GM18907 (cell line): ENCODE results near the gene CTCF.
"Not testable (repeated sequence)": the region's sequence is repeated elsewhere in the genome, so short reads cannot be mapped to it uniquely, and the experiment has no call there.

Source experiments
- ATAC-seq: cut with Tn5 transposase; IDR thresholded peaks from one replicate; pipeline ENCODE4 v1.9.1; 2021; ENCODE audit warnings: mild to moderate bottlenecking, moderate library complexity; ENCODE audit not compliant: unreplicated experiment

Gene CTCF, protein sequence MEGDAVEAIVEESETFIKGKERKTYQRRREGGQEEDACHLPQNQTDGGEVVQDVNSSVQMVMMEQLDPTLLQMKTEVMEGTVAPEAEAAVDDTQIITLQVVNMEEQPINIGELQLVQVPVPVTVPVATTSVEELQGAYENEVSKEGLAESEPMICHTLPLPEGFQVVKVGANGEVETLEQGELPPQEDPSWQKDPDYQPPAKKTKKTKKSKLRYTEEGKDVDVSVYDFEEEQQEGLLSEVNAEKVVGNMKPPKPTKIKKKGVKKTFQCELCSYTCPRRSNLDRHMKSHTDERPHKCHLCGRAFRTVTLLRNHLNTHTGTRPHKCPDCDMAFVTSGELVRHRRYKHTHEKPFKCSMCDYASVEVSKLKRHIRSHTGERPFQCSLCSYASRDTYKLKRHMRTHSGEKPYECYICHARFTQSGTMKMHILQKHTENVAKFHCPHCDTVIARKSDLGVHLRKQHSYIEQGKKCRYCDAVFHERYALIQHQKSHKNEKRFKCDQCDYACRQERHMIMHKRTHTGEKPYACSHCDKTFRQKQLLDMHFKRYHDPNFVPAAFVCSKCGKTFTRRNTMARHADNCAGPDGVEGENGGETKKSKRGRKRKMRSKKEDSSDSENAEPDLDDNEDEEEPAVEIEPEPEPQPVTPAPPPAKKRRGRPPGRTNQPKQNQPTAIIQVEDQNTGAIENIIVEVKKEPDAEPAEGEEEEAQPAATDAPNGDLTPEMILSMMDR

DNA sequence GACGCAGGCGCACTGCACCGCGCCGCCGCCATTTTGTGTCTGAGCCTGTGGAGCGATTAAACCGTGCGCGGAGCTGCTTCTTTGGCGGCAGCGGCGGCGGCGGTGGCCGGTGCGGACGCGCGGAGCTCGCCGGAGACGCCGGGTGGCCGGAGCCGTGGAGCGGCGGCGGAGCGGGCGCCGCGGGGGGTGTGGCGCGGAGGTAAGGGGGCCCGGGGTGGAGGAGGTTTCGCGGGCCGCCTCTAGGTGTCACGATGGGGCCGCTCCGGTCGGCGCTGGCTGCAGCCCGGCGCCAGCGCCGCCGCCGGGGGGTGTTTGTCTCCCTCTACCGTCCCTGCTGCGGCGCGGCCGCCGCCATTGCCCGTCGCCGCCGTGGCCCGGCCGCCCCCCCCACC is at the start of gene CTCF:
Gene CTCF, plus strand, starts transcription at position 1 of the 392 bp plus-strand sequence. CDS start 48,307 bp downstream, outside the sequence.
- peak; percentile 53 for ATAC-seq

DNA sequence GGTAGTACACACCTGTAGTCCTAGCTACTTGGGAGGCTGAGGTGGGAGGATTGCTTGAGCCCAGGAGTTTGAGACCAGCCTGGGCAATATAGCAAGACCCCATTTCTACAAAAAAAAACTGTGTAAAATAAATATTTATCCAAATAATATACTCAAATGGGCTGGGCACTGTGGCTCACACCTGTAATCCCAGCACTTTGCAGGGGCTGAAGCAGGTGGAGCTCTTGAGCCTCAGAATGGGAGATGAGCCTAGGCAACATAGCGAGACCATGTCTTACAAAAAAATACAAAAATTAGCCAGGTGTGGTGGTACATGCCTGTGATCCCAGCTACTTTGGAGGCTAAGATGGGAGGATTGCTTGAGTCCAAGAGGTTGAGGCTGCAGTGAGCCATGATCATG is 48.4 kb upstream of the CTCF start:
- not testable (repeated sequence) for ATAC-seq

GRCh38 chr16:67514382-67514828 is 47.9 kb upstream of the CTCF start:
- ATAC-seq, result peak; percentile 59

DNA sequence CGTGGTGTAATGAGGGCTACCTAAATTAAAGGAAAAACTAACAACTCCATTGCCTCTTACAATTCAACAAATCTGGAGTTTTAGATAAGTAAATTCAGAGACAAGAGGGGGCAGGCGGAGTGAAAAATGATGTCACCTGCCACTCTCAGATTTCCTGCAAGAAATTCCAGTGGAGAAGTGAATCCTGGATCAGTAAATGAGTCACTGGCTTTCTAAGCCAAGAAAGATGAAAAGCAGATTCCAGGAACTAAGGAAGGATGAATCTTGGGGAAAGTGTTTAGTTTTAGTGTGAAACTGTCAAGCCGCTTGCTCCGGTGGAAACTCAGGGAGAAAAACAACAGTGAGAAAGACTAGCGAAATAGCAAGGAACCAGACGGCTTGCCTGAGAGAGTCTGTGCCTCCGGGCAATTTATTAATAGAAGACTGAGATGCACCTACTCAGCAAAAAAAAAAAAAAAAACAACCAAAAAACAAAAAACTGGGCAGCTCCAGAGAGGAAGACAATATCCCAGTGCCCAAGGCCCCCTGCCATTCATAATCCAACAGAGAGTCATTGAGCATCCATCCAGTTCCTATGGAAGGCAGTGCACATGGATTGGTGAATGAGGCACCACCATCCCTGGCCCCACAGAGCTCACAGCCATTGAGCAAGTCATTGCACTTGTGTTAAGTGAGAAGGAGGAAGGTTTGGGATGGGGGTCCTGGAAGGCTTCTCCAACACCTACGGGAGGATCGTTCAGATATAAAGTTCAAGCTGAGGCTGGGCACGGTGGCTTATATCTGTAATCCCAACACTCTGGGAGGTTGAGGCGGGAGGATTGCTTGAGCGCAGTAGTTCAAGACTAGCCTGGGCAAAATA is 45.8 kb upstream of the CTCF start:
- ATAC-seq, result no peak

GRCh38 chr16:67517155-67517445 is 45.2 kb upstream of the CTCF start:
- ATAC-seq, result no peak

DNA sequence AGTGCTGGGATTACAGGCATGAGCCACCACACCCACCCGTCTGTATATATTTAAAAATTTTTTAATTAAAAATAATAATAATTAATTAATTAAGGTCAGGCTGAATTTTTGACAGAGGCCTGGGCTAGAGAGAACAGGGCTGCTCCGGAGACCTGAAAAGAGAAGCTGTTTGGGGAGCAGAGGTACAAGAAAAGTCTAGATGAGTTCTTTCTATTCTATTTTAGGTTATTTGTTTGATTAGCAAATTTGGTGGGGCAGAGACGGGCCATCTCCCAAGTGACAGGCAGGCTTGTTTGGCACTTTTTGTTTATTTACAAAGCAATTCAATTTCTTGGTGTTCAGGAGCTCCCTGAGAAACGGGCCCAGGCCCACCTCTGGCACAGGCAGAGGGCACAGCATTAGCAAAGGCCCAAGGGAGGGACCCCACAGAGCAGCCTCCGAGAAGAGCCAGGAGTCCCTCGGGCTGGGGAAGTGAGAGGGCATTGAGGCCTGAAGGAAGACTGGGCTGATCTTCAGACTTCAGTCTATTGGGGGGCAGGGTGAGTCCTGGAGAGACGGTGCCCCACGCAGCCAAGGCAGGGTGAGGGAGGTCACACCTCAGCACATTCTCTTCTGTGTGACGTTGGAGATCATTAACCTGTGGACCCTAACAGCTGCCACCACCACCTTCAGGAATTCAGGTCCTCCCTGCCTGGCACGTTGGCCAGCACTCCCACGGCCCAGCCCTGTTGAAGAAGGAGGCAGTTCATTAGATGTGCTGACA is 44.5 kb upstream of the CTCF start:
- peak; percentile 48 for ATAC-seq

- ATAC-seq, result no peak
These were observed 43.6 kb upstream of the CTCF start for GRCh38 chr16:67518676-67519075.

GRCh38 chr16:67519242-67519641 is 43.1 kb upstream of the CTCF start:
- ATAC-seq, result no peak

DNA sequence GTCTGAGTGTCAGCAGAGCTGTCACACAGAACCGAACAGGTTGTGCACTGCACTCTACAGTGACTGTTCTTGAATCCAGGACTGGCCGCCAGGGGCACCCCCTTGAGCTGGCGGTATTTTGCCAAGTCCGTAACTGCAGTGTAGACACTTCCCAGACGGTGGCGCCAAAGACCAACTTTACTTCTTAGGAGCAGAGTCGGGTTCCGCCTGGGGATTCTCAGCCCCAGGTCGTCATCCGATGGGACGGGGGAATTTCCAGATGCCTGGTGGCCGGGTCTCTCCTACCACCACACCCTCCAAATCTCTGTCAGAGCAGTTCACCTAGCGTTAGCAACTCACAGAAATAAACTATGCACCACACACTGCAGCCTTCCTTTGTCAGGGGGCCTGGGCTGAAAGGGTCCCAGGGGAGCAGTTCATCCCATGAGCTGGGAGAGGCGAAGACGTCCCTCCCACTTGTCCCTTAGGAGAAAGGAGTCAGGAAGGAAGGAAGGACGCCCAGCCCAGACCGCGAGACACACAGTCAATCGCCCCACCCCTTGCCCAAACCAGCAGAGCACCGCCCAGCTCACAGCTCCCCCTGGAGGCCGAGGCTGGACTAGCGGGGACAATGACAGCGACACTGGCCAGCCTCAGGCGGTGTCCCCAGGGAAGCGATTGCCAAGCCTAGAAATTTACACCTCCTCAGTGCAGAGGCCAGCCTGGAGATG is 41.1 kb upstream of the CTCF start:
- peak; percentile 73 for ATAC-seq

DNA sequence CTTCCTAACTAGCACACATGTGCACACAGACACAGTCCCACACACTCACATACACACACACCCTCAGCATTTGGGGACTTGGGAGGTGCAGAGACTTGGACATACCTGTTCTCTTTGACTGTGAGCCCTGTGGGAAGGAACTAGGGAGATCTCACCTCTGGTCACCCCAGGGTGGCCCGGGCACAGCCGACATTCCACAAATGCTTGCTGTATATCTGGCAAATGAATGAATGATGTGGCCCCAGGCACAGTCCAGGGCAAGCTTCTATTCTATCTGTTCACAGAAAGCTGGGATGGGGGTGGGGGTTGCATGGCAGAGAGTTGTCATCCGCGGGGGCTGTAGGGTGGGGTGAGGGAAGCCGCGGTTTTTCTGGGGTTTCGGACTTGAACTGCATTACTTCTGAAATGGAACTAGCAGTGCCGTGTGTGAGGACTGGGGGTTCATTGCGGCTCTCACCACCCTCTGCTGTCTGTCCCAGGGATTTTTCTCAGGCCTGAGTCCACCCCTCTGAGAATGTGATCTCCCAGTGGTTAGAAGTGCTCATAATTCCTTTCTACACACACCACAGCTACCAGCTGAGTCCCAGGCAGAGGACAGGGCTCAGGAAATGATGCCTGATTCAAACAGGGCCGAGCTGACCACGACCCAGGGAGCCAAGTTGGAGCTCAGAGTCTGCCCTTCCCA is 37.0 kb upstream of the CTCF start:
- no peak for ATAC-seq

DNA sequence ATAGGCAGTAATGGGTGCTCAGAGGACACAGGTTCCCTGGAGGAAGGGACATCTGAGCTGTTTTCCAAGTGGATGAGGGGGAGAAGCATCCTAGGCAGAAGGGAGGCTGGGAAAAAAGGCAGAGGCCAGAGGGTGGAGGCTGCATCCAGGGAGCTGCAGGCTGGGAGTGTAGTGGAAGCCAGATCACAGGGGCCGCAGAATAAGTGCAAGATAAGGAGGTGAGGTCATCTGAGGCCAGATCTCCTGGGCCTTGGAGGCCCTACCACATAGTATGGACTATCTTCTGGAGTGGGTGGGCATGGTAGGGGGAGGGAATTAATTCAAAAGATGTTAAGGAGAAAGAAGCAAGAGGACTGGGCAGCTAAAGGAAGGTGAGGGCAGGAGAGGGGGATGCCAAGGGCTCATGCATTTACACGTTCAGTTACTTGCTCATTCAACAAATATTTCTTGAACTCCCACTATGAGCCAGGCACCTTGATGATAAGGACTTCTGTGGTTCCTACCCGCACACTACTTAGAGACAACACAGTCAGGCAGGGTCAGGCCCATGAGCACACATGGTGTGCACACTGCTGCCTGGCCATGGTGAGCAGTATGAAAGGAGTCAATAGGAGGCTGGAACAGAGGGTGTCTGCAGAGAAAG is 36.1 kb upstream of the CTCF start:
- no peak for ATAC-seq

DNA sequence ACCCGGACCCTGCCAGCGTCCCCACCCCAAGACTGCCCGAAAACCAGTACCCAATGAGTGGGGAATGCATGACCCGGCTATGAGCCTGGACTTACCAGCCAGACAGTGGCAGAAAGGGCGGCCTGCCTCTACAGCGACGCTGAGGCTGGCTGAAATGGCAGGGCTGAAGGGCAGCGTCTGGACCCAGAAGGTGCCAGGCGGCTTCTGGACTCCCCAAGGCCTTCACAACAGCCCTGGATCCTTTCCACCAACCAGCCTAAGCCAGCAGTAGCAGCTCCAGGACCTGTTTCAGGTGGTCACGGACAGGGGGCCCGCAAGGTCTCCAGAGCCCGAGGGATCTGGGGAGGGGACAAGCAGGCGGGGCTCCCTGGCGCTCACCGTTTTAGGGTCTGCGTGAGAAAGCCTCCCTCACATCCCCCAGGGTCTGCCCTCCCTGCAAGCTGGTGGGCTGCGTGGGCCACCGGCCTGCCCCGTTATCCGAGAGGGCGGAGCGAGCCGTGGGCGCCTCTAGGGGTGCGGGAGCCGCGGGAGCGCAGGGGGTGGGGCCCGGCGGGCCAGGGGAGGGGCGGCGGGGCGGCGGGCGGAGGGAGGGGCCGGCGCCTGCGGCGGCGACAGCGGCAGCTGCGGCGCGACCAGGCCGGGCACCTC is 34.0 kb upstream of the CTCF start, which contains the start of gene RIPOR1:
Gene RIPOR1, plus strand, starts transcription at position 608 of the 648 bp plus-strand sequence. CDS start 9,618 bp downstream, outside the sequence.
- ATAC-seq, result no peak

DNA sequence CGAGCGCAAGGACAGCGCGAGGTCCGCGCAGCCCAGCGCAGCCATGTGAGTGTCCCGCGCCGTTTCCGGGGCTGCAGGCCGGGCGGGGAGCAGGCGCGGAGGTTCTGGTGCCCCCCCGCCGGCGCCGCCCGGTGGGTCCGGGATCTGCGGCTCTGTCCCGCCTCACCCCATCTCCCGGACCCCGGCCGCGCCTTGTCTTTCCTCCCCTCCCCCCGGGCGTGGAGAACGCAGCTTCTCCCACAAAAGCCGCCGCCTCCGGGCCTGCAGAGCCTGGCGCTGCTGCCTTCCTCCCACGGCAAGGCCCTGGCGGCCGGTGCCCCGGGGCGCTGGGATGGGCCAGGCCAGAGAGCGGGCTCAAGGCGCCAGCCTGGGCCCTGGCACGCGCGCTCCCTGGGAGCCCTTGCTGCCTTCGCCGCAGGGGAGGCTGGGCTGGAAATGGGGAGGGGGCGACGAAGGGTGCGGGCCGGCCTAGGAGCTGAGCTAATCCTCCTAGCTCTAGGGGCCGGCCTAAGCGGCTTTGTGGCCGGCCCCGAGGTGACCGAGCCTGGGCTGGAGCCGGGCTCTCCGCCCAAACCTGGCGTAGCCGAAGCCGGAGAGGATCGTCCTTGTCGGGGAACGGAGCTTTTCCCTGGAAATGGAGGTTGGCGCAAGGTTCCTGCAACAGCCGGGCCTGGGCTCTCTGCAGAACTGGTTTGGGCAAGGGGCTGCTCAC is 33.3 kb upstream of the CTCF start:
- ATAC-seq, result no peak

DNA sequence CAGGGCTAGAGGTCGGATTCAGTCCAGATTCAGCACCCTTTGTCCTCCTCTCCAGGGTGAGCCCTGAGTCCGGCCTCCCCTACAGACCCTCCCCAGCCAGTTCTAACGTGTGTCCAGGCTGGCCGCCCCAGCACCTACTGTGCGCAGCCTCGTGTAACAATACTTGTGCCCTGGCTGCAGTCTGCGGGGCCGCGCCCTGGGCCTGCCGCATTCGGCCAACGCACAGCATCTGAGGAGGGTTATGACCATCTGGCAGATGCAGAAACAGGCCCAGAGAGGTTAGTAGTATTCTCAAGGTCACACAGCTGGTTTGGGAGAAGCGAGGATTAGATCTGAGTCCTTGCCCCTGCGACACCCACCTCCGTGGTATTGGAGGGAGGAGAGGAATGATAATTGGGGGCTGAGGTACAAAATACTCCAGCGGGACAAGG is 32.7 kb upstream of the CTCF start:
- no peak for ATAC-seq

DNA sequence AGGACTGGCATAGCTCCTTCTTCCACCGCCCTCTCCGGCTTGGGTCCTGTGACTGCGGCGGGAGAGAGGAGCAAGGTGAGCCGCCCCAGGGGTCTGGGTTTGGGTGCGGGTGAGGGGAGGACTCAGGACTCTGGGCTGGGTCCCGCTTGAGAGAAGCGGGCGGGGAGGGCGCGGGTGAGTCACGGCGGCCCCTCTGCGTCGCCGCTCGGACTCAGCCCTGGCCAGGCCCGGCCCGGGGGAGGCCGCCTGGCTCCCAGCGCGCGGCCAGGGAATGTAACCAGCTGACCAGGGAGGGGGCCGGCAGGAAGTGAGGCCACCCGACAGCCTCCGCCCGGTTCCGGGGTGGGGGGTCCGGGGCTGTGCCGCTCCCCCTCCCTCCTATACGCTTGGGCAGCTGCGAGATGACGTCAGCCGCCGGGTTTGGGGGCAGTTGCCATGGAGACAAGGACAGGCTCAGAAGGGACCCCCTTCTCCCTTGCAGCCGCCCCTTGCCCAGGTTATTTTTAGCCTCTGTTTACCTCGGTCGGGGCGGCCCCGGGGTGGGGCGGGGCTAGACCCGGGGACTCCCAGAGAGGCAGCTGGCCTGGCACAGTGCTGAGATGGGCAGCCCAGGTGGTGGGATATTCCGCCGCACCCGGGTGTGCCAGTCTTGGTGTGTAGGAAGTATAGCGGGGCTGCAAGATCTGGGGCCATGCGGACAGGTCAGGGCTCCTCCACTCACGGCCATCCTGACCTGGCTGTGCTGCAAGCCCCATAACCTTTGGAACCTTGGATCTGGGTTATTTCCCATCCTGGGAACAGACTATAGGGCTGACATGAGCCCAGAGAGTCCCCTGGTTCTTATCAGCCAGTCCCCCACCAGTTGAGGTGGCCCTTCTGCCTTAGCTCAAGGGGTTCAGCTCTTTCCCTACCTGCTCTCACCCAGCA is 32.0 kb upstream of the CTCF start:
- ATAC-seq, result peak; percentile 37

GRCh38 chr16:67531247-67531646 is 31.1 kb upstream of the CTCF start:
- ATAC-seq, result no peak
